Thyroid gland (tissue), 4 donors: ENCODE data around the gene SCN1B.

Experiments used
- CTCF ChIP-seq, 6 experiments: fragments of 200-600 bp in 3 of 6; fragments of 450-650 bp in 3 of 6; sonication (generic) in 3 of 6; IDR thresholded peaks; one replicate each; pipeline ENCODE4 v1.5.1; 2016 to 2019; ENCODE audit warnings: antibody characterized with exemption in 6 of 6, mild to moderate bottlenecking in 2 of 6, inconsistent platforms in 1 of 6, moderate library complexity in 1 of 6
- POLR2A ChIP-seq, 2 donors: fragments of 450-650 bp; IDR thresholded peaks; one replicate each; pipeline ENCODE4 v1.6.1; 2017; ENCODE audit warnings: antibody characterized with exemption in 2 of 2, mild to moderate bottlenecking in 2 of 2, moderate library complexity in 1 of 2

GRCh38 chr19:35008891-35009341, 21.4 kb upstream of the SCN1B start:
- TF ChIP-seq CTCF (IDR thresholded peaks at IDR 0.05) (no peak), POLR2A (IDR thresholded peaks at IDR 0.05) (no peak)
